Neuronal stem cell (in vitro differentiated cells): ENCODE measurements around the gene VTI1A.
"Not testable (repeated sequence)": the region's sequence is repeated elsewhere in the genome, so short reads cannot be mapped to it uniquely, and the experiment has no call there.

Experiments
- DNase-seq: peaks from one replicate; pipeline ENCODE4 v3.0.0-alpha.2; 2013; ENCODE audit warnings: low spot score
- H2AFZ ChIP-seq: one replicate; pipeline ENCODE4 v1.6.1; 2013; ENCODE audit warnings: mild to moderate bottlenecking, low read length, inconsistent platforms
- H2AK5ac ChIP-seq: 2 replicates; pipeline ENCODE4 v1.6.1; 2013; ENCODE audit warnings: low read depth, mild to moderate bottlenecking, inconsistent platforms, low read length, moderate library complexity, mixed read lengths
- H2BK120ac ChIP-seq: 2 replicates; pipeline ENCODE4 v1.6.1; 2013; ENCODE audit warnings: low read depth, mild to moderate bottlenecking, inconsistent platforms, low read length, moderate library complexity, mixed read lengths
- H2BK12ac ChIP-seq: one replicate; pipeline ENCODE4 v1.6.1; 2013; ENCODE audit warnings: low read length, inconsistent platforms
- H2BK15ac ChIP-seq: 2 replicates; pipeline ENCODE4 v1.6.1; 2013; ENCODE audit warnings: mild to moderate bottlenecking, low read length, inconsistent platforms, mixed read lengths
- H2BK5ac ChIP-seq: one replicate; pipeline ENCODE4 v1.6.1; 2013; ENCODE audit warnings: inconsistent platforms, mild to moderate bottlenecking, low read length, moderate library complexity
- H3K14ac ChIP-seq: one replicate; pipeline ENCODE4 v1.6.1; 2013; ENCODE audit warnings: low read length, inconsistent platforms
- H3K18ac ChIP-seq: 2 replicates; pipeline ENCODE4 v1.6.1; 2013; ENCODE audit warnings: low read length, inconsistent platforms
- H3K23ac ChIP-seq: 2 replicates; pipeline ENCODE4 v1.6.1; 2013; ENCODE audit warnings: low read depth, mild to moderate bottlenecking, mixed read lengths, low read length, inconsistent platforms; ENCODE audit not compliant: poor library complexity
- H3K27ac ChIP-seq: replicated peaks from 3 replicates; pipeline ENCODE4 v1.5.1; 2013; ENCODE audit warnings: low read length, inconsistent platforms
- H3K27me3 ChIP-seq, 3 experiments: 2 replicates each; pipeline ENCODE4 v1.6.1; 2013; ENCODE audit warnings: low read length in 3 of 3, mild to moderate bottlenecking in 2 of 3, inconsistent platforms in 1 of 3, low read depth in 1 of 3, mixed read lengths in 1 of 3, moderate library complexity in 1 of 3; ENCODE audit not compliant: control insufficient read depth in 3 of 3, insufficient read depth in 3 of 3
- H3K36me3 ChIP-seq, 2 donors: replicated peaks in 1 of 2; 2 replicates each; pipeline ENCODE4 v1.6.1; 2013; ENCODE audit warnings: low read length in 2 of 2; ENCODE audit not compliant: control insufficient read depth in 2 of 2, insufficient read depth in 2 of 2
- H3K4ac ChIP-seq: 2 replicates; pipeline ENCODE4 v1.6.1; 2013; ENCODE audit warnings: inconsistent platforms, mild to moderate bottlenecking, low read length, moderate library complexity
- H3K4me1 ChIP-seq, 2 donors: 1 replicate in 1 of 2; 2 replicates in 1 of 2; pipeline ENCODE4 v1.6.1; 2013; ENCODE audit warnings: low read length in 2 of 2, low read depth in 1 of 2; ENCODE audit not compliant: control insufficient read depth in 2 of 2, insufficient read depth in 1 of 2
- H3K4me2 ChIP-seq: one replicate; pipeline ENCODE4 v1.6.1; 2013; ENCODE audit warnings: mild to moderate bottlenecking, low read length, inconsistent platforms; ENCODE audit not compliant: insufficient read depth, poor library complexity, severe bottlenecking
- H3K4me3 ChIP-seq, 2 donors: 2 replicates each; pipeline ENCODE4 v1.5.1; 2013; ENCODE audit warnings: low read length in 2 of 2, mild to moderate bottlenecking in 2 of 2, inconsistent platforms in 1 of 2, moderate library complexity in 1 of 2
- H3K79me1 ChIP-seq: one replicate; pipeline ENCODE4 v1.6.1; 2013; ENCODE audit warnings: low read depth, mild to moderate bottlenecking, inconsistent platforms, low read length, moderate library complexity
- H3K9ac ChIP-seq: one replicate; pipeline ENCODE4 v1.6.1; 2013; ENCODE audit warnings: mild to moderate bottlenecking, low read depth, low read length, inconsistent platforms; ENCODE audit not compliant: poor library complexity
- H3K9me3 ChIP-seq, 2 donors: replicated peaks in 1 of 2; 2 replicates each; pipeline versions ENCODE3 to v1.6.1; 2013; ENCODE audit warnings: low read length in 2 of 2, mild to moderate bottlenecking in 2 of 2, inconsistent platforms in 1 of 2, low read depth in 1 of 2, mixed read lengths in 1 of 2, moderate library complexity in 1 of 2; ENCODE audit not compliant: control insufficient read depth in 2 of 2, insufficient read depth in 1 of 2
- H4K8ac ChIP-seq: one replicate; pipeline ENCODE4 v1.6.1; 2013; ENCODE audit warnings: low read depth, mild to moderate bottlenecking, inconsistent platforms, low read length, moderate library complexity
- H4K91ac ChIP-seq: one replicate; pipeline ENCODE4 v1.6.1; 2013; ENCODE audit warnings: low read length, low read depth, mild to moderate bottlenecking, inconsistent platforms; ENCODE audit not compliant: poor library complexity
- WGBS, 2 donors: extraction: QIAGEN DNeasy Blood & Tissue Kit; methylation state at CpG; one replicate each; pipeline ENCODE4 v1.1.7; 2013; ENCODE audit warnings: missing lambda C conversion rate in 2 of 2, mixed read lengths in 1 of 2; ENCODE audit not compliant: insufficient read length in 2 of 2, insufficient replicate concordance in 1 of 2; ENCODE audit errors: extremely low coverage in 2 of 2; 5-methylcytosine and 5-hydroxymethylcytosine counted together

The VTI1A gene

DNA sequence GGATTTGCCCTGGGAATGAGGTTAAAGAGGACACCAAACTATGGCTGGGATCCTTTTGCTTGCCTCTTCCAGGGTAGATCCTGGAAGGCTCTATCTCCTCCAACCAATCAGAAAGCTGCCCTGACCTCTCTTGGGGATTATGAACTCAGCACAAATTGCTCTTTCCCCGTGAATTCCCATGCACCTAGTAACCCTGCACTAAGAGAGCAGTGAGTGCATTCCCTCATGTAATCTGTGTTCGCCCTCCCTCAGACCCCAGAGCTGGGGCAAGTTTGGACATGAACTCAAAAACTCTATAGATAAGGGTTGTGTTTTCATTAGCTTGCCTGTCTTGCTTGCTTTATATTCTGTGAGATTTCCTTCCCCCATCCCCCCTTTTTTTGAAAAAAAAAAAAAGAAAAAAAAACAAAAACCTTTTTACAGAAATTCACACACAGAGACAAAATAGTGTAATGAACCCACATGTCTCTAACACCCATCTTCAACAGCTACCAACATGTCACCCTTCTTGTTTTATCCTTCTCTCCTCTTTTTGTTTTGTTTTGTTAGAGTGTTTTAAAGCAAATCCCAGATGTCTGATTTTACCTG, 277.5 kb downstream of the VTI1A start:
- H3K27ac ChIP-seq: no peak overlapping the region

DNA sequence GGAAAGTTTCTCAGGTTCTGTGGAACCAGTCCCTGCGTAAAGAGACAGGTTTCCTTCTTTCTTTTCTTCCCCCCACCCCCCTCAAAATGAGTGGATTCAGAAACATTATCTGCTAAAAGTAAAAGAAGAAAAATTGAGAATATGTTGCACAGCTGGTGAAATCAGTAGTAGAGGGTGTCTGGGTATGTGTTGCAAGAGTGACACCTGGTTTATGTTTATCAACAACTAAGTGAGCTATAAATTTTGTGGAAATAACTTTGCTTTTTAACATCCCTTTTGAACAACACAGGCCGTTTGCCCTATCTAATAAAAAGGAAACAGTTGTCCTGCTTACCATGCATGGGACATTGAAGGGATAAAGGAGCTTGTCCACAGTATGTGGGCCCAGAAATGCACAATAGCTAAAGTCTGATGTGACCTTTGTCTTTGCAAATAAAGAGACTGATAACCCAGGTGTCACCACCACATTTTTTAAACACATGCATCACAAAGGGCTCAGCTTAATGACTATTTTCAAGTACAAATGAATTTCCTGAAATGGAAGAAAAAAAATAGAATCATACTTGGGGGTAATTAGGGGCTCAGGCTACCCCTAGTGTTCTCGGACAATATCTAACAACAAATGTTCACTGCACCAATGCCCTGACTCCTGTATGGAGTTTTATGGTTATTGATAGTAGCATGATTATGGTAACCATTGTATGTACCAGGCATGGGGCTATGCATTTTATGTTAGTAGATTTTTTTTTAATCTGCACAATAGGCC, 281.3 kb downstream of the VTI1A start:
- no peak overlapping the region for H3K4me3 ChIP-seq
- no CpG with 5 or more reads among the region's 3 CpGs for WGBS, 2 donors
- H3K18ac ChIP-seq: no peak overlapping the region
- no peak overlapping the region for H2BK12ac ChIP-seq
- no peak overlapping the region for H4K8ac ChIP-seq
- no peaks in the 10 kb centered on the region for H3K27me3 ChIP-seq
- H3K9me3 ChIP-seq: peaks cover 0 to 6% of the 10 kb centered on the region in 2 donors
- H2AK5ac ChIP-seq: no peak overlapping the region
- H3K23ac ChIP-seq: no peak overlapping the region
- no peaks in the 10 kb centered on the region for H3K36me3 ChIP-seq
- H3K4me1 ChIP-seq: peaks cover 14 to 42% of the 10 kb centered on the region in 2 donors
- H4K91ac ChIP-seq: no peak overlapping the region
- H2BK5ac ChIP-seq: no peak overlapping the region
- H2AFZ ChIP-seq: no peak overlapping the region
- no peak overlapping the region for H3K9ac ChIP-seq
- no peak overlapping the region for H3K4ac ChIP-seq
- H3K14ac ChIP-seq: no peak overlapping the region
- no peaks in the 10 kb centered on the region for H3K79me1 ChIP-seq
- peak overlapping the region; percentile 9 for H3K27ac ChIP-seq
- H2BK15ac ChIP-seq: no peak overlapping the region
- H2BK120ac ChIP-seq: no peak overlapping the region
- no peak for DNase-seq
- no peak overlapping the region for H3K4me2 ChIP-seq

More for the DNA sequence above, 277.5 kb downstream of the VTI1A start:
- Histone ChIP-seq H3K4ac (no peak overlapping the region), H3K18ac (no peak overlapping the region), H2BK12ac (no peak overlapping the region), H3K23ac (no peak overlapping the region), H2AK5ac (no peak overlapping the region), H2BK15ac (no peak overlapping the region), H3K14ac (no peak overlapping the region), H4K8ac (no peak overlapping the region), H3K27me3 (no peaks in the 10 kb centered on the region), H2BK120ac (no peak overlapping the region), H3K9ac (no peak overlapping the region), H3K79me1 (no peaks in the 10 kb centered on the region), H3K4me3 (no peak overlapping the region), H4K91ac (no peak overlapping the region), H2BK5ac (no peak overlapping the region), H3K4me1 (peaks cover 6 to 29% of the 10 kb centered on the region in 2 donors), H3K4me2 (no peak overlapping the region), H2AFZ (no peak overlapping the region), H3K9me3 (peaks cover 0 to 6% of the 10 kb centered on the region in 2 donors), H3K36me3 (no peaks in the 10 kb centered on the region)
- DNase-seq: no peak
- WGBS, 2 donors: no CpG with 5 or more reads among the region's 2 CpGs

- Histone ChIP-seq H3K4me3 (no peak overlapping the region), H3K4me1 (peaks cover 14 to 39% of the 10 kb centered on the region in 2 donors), H3K9me3 (peaks cover 0 to 6% of the 10 kb centered on the region in 2 donors), H3K36me3 (no peaks in the 10 kb centered on the region), H2BK12ac (no peak overlapping the region), H3K27me3 (no peaks in the 10 kb centered on the region), H2BK5ac (no peak overlapping the region), H3K27ac (no peak overlapping the region), H3K4ac (no peak overlapping the region), H3K18ac (no peak overlapping the region), H3K14ac (no peak overlapping the region), H3K79me1 (no peaks in the 10 kb centered on the region), H3K4me2 (no peak overlapping the region), H4K8ac (no peak overlapping the region), H2AK5ac (no peak overlapping the region), H2AFZ (no peak overlapping the region), H2BK15ac (no peak overlapping the region), H3K9ac (no peak overlapping the region), H2BK120ac (no peak overlapping the region), H3K23ac (no peak overlapping the region), H4K91ac (no peak overlapping the region)
- no peak for DNase-seq
Measured at GRCh38 chr10:112728997-112729396, 282.0 kb downstream of the VTI1A start.

DNA sequence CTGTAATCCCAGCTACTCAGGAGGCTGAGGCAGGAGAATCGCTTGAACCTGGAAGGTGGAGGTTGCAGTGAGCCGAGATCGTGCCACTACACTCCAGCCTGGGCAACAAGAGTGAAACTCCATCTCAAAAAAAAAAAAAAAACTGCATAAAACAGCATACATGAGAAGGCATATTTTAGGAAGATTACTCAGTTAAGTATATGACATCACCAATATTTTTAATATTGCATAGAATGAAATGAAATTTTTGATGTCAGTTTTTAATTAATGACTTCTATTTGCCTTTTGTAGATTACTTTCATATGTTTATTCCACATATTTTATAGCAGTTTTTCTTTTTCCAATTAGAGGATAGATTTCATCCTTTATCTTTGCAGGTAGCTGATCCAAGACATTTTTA, 284.4 kb downstream of the VTI1A start:
- H4K91ac ChIP-seq, H3K23ac ChIP-seq, H2AFZ ChIP-seq, DNase-seq, H3K79me1 ChIP-seq, H3K4me3 ChIP-seq, H3K4me2 ChIP-seq, H3K36me3 ChIP-seq, H2AK5ac ChIP-seq, H3K27ac ChIP-seq, H3K4ac ChIP-seq, H2BK5ac ChIP-seq, H3K9me3 ChIP-seq, H3K14ac ChIP-seq, H3K9ac ChIP-seq, H2BK15ac ChIP-seq, H4K8ac ChIP-seq, H3K27me3 ChIP-seq, H2BK12ac ChIP-seq, H2BK120ac ChIP-seq, H3K18ac ChIP-seq: not testable (repeated sequence)
- no CpG with 5 or more reads among the region's 3 CpGs for WGBS, 2 donors
- peaks cover 10 to 33% of the 10 kb centered on the region in 2 donors for H3K4me1 ChIP-seq
